ENCODE results near the gene CACHD1.

DNA sequence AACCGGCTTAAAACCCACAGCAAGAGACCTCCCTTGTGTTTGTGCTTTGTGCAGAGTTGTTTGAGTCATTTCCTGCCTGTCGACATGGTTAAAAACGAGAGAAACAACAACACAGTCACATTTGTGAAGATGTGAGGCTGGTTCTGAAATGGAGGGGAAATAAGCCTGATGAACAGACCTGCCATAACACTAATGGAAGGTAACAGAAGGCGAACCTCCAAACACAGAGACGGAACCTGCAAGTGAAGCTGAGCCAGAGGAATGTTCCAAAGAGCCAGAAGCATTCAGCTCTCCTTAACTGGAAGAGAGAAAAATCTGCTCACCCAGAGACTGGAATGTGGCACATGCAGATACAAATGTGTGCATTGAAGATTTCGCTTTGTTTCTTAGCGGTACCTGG lies 221.7 kb downstream of the CACHD1 start:
- TF ChIP-seq, protein P1, sequence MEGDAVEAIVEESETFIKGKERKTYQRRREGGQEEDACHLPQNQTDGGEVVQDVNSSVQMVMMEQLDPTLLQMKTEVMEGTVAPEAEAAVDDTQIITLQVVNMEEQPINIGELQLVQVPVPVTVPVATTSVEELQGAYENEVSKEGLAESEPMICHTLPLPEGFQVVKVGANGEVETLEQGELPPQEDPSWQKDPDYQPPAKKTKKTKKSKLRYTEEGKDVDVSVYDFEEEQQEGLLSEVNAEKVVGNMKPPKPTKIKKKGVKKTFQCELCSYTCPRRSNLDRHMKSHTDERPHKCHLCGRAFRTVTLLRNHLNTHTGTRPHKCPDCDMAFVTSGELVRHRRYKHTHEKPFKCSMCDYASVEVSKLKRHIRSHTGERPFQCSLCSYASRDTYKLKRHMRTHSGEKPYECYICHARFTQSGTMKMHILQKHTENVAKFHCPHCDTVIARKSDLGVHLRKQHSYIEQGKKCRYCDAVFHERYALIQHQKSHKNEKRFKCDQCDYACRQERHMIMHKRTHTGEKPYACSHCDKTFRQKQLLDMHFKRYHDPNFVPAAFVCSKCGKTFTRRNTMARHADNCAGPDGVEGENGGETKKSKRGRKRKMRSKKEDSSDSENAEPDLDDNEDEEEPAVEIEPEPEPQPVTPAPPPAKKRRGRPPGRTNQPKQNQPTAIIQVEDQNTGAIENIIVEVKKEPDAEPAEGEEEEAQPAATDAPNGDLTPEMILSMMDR (IDR thresholded peaks at IDR 0.05; ENCODE audit: insufficient read depth, low read length, poor library complexity, severe bottlenecking): no peak
- TF ChIP-seq EZH2phosphoT487 (conservative IDR thresholded peaks at IDR 0.05; ENCODE audit: low read length): no peak

Data from SU-DHL-6 (cell line).